Activated CD4-positive, alpha-beta T cell treated with anti-CD3 and anti-CD28 coated beads for 36 hours (primary cell): ENCODE results near the gene FCGBP. TPM values are rescaled to one million over a fixed set of nuclear protein-coding genes. Genes with fewer than 3 reads are reported as not detected.
A peak's percentile ranks its signal among the peaks of the same experiment; 100 is the strongest.

Experiments used
- ATAC-seq: fragments of 200-7000 bp; cut with Tn5 transposase; one replicate; pipeline ENCODE4 v1.10.0; 2021; ENCODE audit warnings: mild to moderate bottlenecking, moderate library complexity
- CTCF ChIA-PET: fragments of 350-600 bp; sonication (Branson Sonifier 250); formaldehyde crosslinking; loops from one replicate; lab custom pipeline; 2021; ENCODE audit warnings: antibody characterized with exemption; lab: Charles Lee
- POLR2A ChIA-PET: fragments of 350-600 bp; sonication (Branson Sonifier 250); formaldehyde crosslinking; loops from one replicate; lab custom pipeline; 2021; ENCODE audit warnings: antibody characterized with exemption, inconsistent platforms; lab: Charles Lee
- DNase-seq: peaks from one replicate; pipeline ENCODE4 v3.0.0-alpha.2; 2020
- H3K27ac Mint-ChIP-seq: one replicate; pipeline ENCODE4 v1.8.0; 2021; ENCODE audit warnings: mixed read lengths
- H3K27me3 Mint-ChIP-seq: one replicate; pipeline ENCODE4 v1.8.0; 2021; ENCODE audit warnings: mixed read lengths
- H3K36me3 Mint-ChIP-seq: one replicate; pipeline ENCODE4 v1.8.0; 2021; ENCODE audit warnings: low read depth, mixed read lengths
- H3K4me1 Mint-ChIP-seq: one replicate; pipeline ENCODE4 v1.8.0; 2021; ENCODE audit warnings: mixed read lengths
- H3K4me3 Mint-ChIP-seq: one replicate; pipeline ENCODE4 v1.8.0; 2021; ENCODE audit warnings: mild to moderate bottlenecking, moderate library complexity, mixed read lengths
- H3K9me3 Mint-ChIP-seq: one replicate; pipeline ENCODE4 v1.8.0; 2021; ENCODE audit warnings: low read depth, mixed read lengths
- intact Hi-C, 2 experiments: fragments of 100-400 bp; cut with DNase I in 1 of 2; cut with micrococcal nuclease in 1 of 2; formaldehyde crosslinking; loops; one replicate each; pipeline versions ENCODE4 v1.14.2 to v1.15.1; 2022 to 2024; cut with DNase I, micrococcal nuclease
- total RNA-seq, 2 experiments: library from RNA; stranded (reverse); gene quantifications; one replicate each; pipeline ENCODE4 v1.2.3, GENCODE V29; 2021

Gene FCGBP
- total RNA-seq, 2 experiments from 2014 or later = 4.9 TPM

DNA sequence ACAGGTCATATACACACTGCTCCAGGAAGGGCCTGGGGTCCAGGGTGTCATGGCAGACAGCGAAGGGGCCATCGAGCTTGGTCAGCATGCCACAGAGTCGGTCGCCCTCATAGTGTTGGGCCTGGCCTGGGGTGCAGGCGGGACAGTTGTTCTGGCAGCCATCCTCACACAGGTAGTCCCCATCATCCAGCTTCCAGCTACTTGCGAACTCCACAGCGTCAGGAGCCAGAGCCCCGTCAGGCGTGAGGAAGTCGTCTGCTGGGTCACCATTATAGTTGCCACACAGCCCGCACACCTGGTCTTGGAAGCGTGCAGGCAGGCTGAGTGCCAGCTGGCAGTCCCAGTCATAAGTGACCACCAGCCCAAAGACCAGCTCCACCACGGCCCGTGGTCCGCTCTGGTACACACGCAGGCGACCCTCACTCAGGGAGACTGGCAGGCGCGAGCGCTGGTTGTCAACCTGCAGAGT, 16.2 kb downstream of the FCGBP start:
- DNase-seq (no peak), ATAC-seq (no peak)
- no peak overlapping the region for H3K27ac Mint-ChIP-seq
- ChIA-PET CTCF (no interaction called here), POLR2A (no interaction called here)
- peaks cover 5% of the 10 kb centered on the region for H3K36me3 Mint-ChIP-seq
- H3K27me3 Mint-ChIP-seq = no peaks in the 10 kb centered on the region
- H3K4me3 Mint-ChIP-seq = no peak overlapping the region
- intact Hi-C loops = no loop called here
- H3K9me3 Mint-ChIP-seq = no peaks in the 10 kb centered on the region
- H3K4me1 Mint-ChIP-seq = peaks cover 4% of the 10 kb centered on the region

DNA sequence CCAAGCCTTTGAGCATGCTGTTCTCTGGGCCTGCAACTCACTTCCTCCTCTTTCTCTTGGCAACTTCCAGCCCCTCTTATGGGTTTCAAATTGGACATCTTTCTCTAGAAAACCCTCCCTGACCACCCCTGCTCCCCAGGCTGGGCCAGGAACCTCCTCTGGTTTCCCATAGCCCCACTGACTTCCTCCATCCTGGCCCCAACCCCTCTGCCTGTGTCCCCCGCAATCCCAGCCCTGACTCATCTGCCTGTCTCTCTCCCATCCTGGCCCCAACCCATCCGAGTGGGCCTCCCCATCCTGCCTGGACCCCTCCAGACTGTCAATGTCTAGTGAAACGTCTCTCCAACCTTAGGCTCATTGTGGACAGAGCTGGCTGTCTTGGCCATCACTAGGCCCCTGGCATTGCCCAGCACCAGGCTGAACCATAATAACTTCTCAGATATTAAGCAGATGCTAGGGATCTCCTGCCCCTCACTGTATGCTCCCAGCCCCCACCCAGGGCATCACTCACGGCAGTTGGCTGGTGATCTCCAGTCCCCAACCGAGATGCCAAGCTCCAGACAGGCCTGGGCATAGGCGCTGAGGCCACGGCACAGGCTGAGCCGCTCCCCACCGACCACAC, 16.8 kb downstream of the FCGBP start:
- Mint-ChIP-seq H3K27me3 (no peaks in the 10 kb centered on the region), H3K4me1 (peaks cover 4% of the 10 kb centered on the region), H3K36me3 (peaks cover 5% of the 10 kb centered on the region), H3K9me3 (no peaks in the 10 kb centered on the region), H3K4me3 (no peak overlapping the region), H3K27ac (no peak overlapping the region)
- POLR2A ChIA-PET = no interaction called here
- ATAC-seq (no peak), DNase-seq (no peak)
- CTCF ChIA-PET = no interaction called here
- intact Hi-C loops = no loop called here

DNA sequence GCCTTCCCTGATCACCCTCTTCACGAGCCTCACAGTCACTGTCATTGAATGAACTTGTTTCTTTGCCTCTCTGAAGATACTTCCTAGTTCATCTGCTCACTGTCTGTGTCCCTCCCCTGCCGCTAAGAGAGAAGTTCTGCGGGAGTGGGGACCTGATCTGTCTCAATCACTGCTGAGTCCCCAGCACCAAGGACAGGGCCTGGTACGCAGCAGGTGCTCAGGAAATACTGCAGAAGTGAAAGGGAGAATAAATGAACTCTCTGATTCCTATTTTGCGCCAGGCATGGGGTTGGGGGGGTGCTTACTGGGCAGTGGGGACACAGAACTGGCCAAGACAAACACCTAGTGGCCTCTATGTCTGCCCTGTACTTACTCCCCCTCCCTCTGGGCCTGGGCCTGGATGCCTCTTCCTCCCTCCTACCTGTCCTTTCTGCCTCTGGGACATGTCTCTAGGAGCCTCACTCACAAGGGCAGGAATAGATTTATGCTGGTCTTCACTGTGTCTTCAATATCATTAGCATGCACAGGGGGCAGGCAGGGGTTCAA, 17.5 kb downstream of the FCGBP start:
- Mint-ChIP-seq H3K36me3 (peaks cover 5% of the 10 kb centered on the region), H3K4me3 (no peak overlapping the region), H3K4me1 (peaks cover 4% of the 10 kb centered on the region), H3K27ac (peak overlapping the region; percentile 43), H3K9me3 (no peaks in the 10 kb centered on the region), H3K27me3 (no peaks in the 10 kb centered on the region)
- CTCF ChIA-PET = no interaction called here
- POLR2A ChIA-PET = no interaction called here
- ATAC-seq (no peak), DNase-seq (no peak)
- intact Hi-C loops = no loop called here

DNA sequence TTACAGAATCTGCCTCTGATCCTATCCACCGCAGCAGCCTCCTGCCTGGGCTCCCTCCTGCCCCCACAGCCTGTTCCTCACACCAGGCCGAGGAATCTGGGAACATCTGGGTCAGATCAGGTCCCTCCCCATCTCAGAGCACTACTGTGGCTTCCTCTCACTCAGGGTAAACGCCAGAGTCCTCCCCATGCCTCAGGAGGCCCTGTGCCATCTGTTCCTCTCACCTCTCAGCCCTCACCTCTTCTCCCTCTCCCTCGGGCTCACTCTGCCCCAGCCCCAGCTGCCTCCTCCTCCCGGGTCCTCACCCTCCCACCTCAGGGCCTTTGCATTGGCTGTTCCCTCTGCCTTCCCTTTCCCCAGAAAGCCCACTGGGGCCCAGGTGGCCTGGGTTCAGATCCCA, 18.2 kb downstream of the FCGBP start:
- ATAC-seq = no peak
- H3K9me3 Mint-ChIP-seq = no peaks in the 10 kb centered on the region
- no peaks in the 10 kb centered on the region for H3K27me3 Mint-ChIP-seq
- CTCF ChIA-PET = interaction anchor here (1.3 kb wide), 1 partner anchor 21 kb away, joined by 3 read pairs; no protein-coding TSS in a partner anchor
- no peak overlapping the region for H3K4me3 Mint-ChIP-seq
- intact Hi-C loops = no loop called here
- H3K4me1 Mint-ChIP-seq = peaks cover 4% of the 10 kb centered on the region
- H3K36me3 Mint-ChIP-seq = peaks cover 5% of the 10 kb centered on the region
- peak overlapping the region; percentile 43 for H3K27ac Mint-ChIP-seq
- POLR2A ChIA-PET = no interaction called here
- no peak for DNase-seq

DNA sequence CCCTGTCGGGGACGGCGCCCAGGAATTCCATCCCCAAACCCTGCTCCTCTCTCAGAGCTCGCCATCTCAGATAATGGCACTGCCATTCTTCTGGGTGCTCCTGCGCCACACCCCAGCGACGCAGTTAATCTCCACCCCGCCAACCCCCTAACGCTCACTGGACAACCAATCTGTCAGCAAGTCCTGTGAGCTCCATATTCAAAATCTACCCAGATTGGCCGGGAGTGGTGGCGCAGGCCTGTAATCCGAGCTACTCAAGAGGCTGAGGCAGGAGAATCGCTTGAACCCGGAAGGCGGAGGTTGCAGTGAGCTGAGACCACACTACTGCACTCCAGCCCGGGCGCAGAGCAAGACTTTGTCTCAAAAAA, 18.6 kb downstream of the FCGBP start:
- Mint-ChIP-seq H3K27me3 (no peaks in the 10 kb centered on the region), H3K27ac (no peak overlapping the region), H3K36me3 (peaks cover 5% of the 10 kb centered on the region), H3K4me1 (peaks cover 4% of the 10 kb centered on the region), H3K9me3 (no peaks in the 10 kb centered on the region), H3K4me3 (no peak overlapping the region)
- ATAC-seq (no peak), DNase-seq (no peak)
- ChIA-PET POLR2A (no interaction called here), CTCF (interaction anchor here (1.3 kb wide), 1 partner anchor 22 kb away, joined by 3 read pairs; no protein-coding TSS in a partner anchor)
- intact Hi-C loops = no loop called here

DNA sequence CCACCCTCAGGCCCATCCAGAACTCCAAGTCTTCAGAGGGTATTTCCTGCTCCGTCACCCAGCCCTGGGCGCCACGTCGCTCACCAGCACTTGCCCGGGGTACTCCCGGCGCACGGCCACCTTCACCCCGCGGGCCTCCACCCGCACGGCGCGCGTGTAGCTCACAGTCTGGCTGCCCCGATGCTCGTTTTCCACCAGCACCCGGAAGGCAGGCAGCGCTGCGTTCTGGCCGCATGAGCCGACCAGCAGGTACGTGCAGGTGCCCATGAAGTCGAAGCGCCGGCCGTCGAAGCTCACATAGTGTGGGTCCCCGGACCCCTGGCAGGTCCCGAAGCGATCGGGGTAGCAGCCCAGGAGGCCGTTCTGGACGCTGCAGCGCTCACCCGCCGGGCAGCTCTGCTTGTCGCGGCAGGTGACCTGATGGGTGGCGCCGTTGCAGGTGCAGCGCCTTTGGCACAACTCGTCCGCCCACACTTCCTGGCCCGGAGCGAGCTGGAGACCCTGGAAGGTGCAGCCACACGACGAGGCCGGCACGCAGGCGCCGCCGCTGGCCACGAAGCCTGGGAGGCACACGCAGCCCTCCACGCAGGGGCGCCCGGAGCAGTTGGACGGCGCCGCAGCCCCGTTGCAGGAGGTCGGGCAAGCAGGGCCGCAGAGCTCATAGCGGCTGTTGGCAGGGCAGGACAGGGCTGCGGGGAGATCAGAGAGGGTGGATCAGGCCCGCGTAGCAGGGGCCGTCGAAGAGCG, 19.2 kb downstream of the FCGBP start:
- Mint-ChIP-seq H3K27ac (no peak overlapping the region), H3K9me3 (no peaks in the 10 kb centered on the region), H3K4me3 (no peak overlapping the region), H3K36me3 (peaks cover 5% of the 10 kb centered on the region), H3K27me3 (no peaks in the 10 kb centered on the region), H3K4me1 (peaks cover 4% of the 10 kb centered on the region)
- no peak for DNase-seq
- ATAC-seq = no peak
- POLR2A ChIA-PET = no interaction called here
- CTCF ChIA-PET = interaction anchor here (1.3 kb wide), 1 partner anchor 22 kb away, joined by 3 read pairs; no protein-coding TSS in a partner anchor
- intact Hi-C loops = no loop called here

DNA sequence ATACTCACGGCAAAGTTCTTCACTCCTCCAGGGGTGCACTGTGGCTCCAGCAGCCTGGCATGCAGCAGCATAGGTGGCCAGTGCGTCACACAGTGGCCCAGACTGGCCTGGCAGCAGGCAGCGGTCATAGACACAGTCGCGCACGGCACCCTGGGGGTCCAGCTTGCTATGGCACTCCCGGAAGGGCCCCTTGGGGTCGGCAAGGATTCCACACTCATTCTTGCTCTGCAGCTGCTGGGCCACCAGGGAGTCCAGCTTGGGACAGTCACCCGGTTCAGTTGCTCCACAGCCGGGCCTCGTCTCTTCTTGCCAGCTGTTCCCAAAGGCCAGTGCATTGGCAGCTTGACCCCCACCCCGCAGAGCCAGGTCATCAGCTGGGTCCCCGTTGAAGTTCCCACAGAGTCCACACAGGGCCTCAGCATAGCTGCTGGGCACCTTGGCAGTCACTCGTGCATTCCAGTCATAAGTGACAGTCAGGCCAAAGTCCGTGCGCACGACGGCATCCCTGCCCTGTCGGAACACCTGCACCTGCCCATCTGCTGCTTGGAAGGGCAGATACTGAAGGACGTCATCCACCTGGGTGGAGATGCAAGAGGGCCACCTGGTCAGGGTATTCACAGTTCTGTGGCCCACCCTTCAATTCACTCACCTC, 20.6 kb downstream of the FCGBP start:
- POLR2A ChIA-PET = interaction anchor here (0.6 kb wide), 1 partner anchor 19 kb away, joined by 5 read pairs; no protein-coding TSS in a partner anchor
- H3K9me3 Mint-ChIP-seq = no peaks in the 10 kb centered on the region
- DNase-seq = no peak
- H3K4me3 Mint-ChIP-seq = no peak overlapping the region
- CTCF ChIA-PET = interaction anchor here (0.9 to 1.1 kb wide), 2 partner anchors 57 to 193 kb away, joined by 3 read pairs; no protein-coding TSS in a partner anchor
- no peaks in the 10 kb centered on the region for H3K27me3 Mint-ChIP-seq
- H3K36me3 Mint-ChIP-seq = no peaks in the 10 kb centered on the region
- intact Hi-C loops = no loop called here
- H3K4me1 Mint-ChIP-seq = peaks cover 4% of the 10 kb centered on the region
- ATAC-seq = no peak
- H3K27ac Mint-ChIP-seq = no peak overlapping the region

DNA sequence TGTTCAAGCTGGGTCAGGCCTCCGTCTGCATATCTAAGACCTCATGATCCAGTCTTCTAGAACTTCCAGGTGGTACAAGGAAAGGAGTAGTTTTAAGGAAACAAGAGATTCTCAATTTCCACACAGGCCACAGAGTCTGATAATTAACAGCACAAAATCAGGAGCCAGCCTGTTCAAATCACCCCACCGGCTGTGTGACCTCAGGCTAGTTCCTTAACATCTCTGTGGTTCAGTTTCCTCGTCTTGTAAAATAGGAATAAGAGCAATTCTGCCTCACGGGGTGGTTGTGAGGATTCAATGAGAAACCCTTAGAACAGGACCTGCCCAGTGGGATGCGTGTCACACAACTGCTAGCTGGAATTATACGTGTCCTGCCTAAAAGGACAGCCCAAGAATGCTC, 25.6 kb downstream of the FCGBP start:
- DNase-seq = no peak
- intact Hi-C loops = no loop called here
- CTCF ChIA-PET = interaction anchor here (0.7 kb wide), 1 partner anchor 62 kb away, joined by 3 read pairs; no protein-coding TSS in a partner anchor
- Mint-ChIP-seq H3K4me1 (peaks cover 12% of the 10 kb centered on the region), H3K4me3 (no peak overlapping the region), H3K9me3 (no peaks in the 10 kb centered on the region), H3K27me3 (no peaks in the 10 kb centered on the region), H3K27ac (no peak overlapping the region), H3K36me3 (no peaks in the 10 kb centered on the region)
- POLR2A ChIA-PET = no interaction called here
- no peak for ATAC-seq

DNA sequence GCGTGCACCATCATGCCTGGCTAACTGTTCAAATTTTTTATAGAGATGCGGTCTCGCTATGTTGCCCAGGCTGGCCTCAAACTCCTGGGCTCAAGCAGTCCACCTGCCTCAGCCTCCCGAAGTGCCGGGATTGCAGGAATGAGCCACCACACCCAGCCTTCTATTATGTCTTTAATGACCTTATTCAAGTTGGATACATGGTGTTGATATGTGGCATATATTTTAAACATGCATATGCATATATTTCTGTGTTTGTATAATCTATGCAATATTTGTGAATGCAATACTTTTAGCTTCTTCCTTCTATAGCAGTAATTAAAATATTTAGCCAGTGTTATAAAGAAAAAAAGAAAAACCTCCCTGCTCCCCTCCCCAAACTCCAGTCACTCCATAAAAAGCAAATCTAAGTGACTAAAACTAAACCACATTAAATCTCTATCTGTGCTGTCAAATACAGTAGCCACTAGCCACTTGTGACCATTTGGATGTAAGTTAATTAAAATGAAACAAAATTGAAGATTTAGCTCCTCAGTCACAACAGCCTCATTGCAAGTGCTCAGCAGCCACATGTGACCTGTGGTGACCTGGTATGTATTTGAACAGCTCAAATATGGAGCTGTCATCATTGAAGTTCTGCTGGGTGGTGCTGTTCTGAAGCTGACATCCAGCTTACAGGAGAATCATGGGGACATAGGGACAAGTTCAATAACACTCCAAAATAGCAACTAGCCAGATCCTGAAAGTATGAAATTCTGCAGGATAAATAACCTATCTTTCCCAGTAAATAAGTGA, 27.4 kb downstream of the FCGBP start:
- no peaks in the 10 kb centered on the region for H3K36me3 Mint-ChIP-seq
- ChIA-PET CTCF (interaction anchor here (0.9 to 1.3 kb wide), 4 partner anchors 14 to 181 kb away, joined by 3 to 8 read pairs (median 4); partner anchors contain the start of gene PSMC4), POLR2A (interaction anchor here (0.6 kb wide), 1 partner anchor 46 kb away, joined by 3 read pairs; no protein-coding TSS in a partner anchor)
- H3K4me1 Mint-ChIP-seq = peaks cover 12% of the 10 kb centered on the region
- intact Hi-C loops = no loop called here
- no peaks in the 10 kb centered on the region for H3K9me3 Mint-ChIP-seq
- ATAC-seq = peak; percentile 42
- H3K4me3 Mint-ChIP-seq = no peak overlapping the region
- DNase-seq = no peak
- H3K27me3 Mint-ChIP-seq = no peaks in the 10 kb centered on the region
- no peak overlapping the region for H3K27ac Mint-ChIP-seq

DNA sequence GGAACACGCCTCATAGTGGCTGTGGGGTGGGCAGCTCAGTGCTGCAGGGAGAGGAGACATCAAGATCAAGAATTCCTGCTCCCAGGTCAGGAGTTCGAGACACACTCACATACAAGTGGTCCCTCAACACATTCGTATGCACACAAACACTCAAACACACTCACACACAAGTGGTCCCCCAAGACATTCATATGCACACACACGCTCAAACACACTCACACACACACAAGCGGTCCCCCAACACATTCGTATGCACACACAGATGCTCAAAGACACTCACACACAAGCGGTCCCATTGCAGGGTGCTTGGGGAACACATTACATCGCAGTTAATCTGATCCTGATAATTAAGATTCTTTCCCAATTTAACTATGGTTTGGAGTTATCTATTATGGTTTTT, 28.2 kb downstream of the FCGBP start:
- ATAC-seq (no peak), DNase-seq (no peak)
- CTCF ChIA-PET = interaction anchor here (1.3 kb wide), 1 partner anchor 64 kb away, joined by 8 read pairs; the partner anchor contains the start of gene PSMC4
- intact Hi-C loops = no loop called here
- Mint-ChIP-seq H3K36me3 (no peaks in the 10 kb centered on the region), H3K9me3 (no peaks in the 10 kb centered on the region), H3K27me3 (no peaks in the 10 kb centered on the region), H3K4me1 (peaks cover 12% of the 10 kb centered on the region), H3K27ac (no peak overlapping the region), H3K4me3 (no peak overlapping the region)
- POLR2A ChIA-PET = no interaction called here
